Measurements from ENCODE around the gene SLC27A5.

The SLC27A5 gene

DNA sequence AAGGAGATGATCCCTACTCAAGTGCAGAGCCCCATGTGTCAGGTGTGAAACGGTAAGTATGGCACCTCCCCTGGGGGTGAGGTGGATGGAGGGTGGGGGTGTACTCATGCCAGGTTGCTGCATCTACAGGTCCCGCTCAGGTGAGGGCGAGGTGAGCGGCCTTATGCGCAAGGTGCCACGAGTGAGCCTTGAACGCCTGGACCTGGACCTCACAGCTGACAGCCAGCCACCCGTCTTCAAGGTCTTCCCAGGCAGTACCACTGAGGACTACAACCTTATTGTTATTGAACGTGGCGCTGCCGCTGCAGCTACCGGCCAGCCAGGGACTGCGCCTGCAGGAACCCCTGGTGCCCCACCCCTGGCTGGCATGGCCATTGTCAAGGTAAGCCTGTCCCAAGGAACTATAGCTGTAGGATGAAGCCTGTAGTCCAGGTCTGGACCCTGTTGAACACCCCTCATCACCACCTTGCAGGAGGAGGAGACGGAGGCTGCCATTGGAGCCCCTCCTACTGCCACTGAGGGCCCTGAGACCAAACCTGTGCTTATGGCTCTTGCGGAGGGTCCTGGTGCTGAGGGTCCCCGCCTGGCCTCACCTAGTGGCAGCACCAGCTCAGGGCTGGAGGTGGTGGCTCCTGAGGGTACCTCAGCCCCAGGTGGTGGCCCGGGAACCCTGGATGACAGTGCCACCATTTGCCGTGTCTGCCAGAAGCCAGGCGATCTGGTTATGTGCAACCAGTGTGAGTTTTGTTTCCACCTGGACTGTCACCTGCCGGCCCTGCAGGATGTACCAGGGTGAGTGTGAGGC is 37.3 kb upstream of the SLC27A5 start:
- TF ChIP-seq, protein P1, sequence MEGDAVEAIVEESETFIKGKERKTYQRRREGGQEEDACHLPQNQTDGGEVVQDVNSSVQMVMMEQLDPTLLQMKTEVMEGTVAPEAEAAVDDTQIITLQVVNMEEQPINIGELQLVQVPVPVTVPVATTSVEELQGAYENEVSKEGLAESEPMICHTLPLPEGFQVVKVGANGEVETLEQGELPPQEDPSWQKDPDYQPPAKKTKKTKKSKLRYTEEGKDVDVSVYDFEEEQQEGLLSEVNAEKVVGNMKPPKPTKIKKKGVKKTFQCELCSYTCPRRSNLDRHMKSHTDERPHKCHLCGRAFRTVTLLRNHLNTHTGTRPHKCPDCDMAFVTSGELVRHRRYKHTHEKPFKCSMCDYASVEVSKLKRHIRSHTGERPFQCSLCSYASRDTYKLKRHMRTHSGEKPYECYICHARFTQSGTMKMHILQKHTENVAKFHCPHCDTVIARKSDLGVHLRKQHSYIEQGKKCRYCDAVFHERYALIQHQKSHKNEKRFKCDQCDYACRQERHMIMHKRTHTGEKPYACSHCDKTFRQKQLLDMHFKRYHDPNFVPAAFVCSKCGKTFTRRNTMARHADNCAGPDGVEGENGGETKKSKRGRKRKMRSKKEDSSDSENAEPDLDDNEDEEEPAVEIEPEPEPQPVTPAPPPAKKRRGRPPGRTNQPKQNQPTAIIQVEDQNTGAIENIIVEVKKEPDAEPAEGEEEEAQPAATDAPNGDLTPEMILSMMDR (conservative IDR thresholded peaks at IDR 0.05; ENCODE audit: low read depth, low read length), result no peak

GRCh38 chr19:58547323-58548312 is 35.8 kb upstream of the SLC27A5 start:
- TF ChIP-seq, protein P1 (conservative IDR thresholded peaks at IDR 0.05; ENCODE audit: low read depth, low read length), result no peak
- no peak overlapping the region for H3K4me3 ChIP-seq (ENCODE audit: low read depth, low read length)
- no peak for DNase-seq (ENCODE audit: low read depth)

More for the DNA sequence above, 37.3 kb upstream of the SLC27A5 start:
- H3K4me3 ChIP-seq (ENCODE audit: low read depth, low read length), result no peak overlapping the region
- DNase-seq (ENCODE audit: low read depth), result no peak

DNA sequence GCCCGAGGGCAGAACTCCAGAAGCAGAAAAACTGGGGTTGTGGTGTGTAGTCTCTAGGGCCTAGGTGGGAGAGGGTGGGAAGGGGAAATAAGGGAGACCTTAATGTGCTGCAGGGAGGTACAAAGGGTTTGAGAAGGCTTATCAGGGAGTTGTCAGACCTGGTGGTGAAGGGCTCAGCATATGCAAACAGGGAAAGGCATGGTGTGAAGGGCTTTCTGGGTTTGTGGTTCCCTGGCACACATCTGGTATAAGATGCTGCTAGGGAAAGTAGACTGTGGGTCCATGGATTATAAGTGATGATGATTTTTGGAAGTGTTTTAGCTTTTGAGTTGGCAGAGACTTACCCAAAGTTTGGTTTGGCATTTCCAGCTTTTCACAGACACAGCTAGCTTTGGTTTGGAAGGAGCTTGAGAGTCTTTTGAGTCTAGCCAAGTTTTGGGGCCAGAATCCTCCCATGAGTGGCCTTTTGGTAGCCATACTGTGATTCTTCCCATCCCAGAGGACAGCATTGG is 34.3 kb upstream of the SLC27A5 start:
- TF ChIP-seq, protein P1 (conservative IDR thresholded peaks at IDR 0.05; ENCODE audit: low read depth, low read length), result no peak
- no peak for DNase-seq (ENCODE audit: low read depth)

GRCh38 chr19:58545286-58546018 is 33.7 kb upstream of the SLC27A5 start:
- H3K4me3 ChIP-seq (ENCODE audit: low read depth, low read length), result peak overlapping the region; percentile 85
- no peak for DNase-seq (ENCODE audit: low read depth)
- TF ChIP-seq, protein P1 (conservative IDR thresholded peaks at IDR 0.05; ENCODE audit: low read depth, low read length), result no peak

More for the DNA sequence above, 34.3 kb upstream of the SLC27A5 start:
- H3K4me3 ChIP-seq (ENCODE audit: low read depth, low read length), result peak overlapping the region; percentile 85

GRCh38 chr19:58544591-58545285 is 32.9 kb upstream of the SLC27A5 start:
- TF ChIP-seq, protein P1 (conservative IDR thresholded peaks at IDR 0.05; ENCODE audit: low read depth, low read length), result no peak
- peak overlapping the region; percentile 85 for H3K4me3 ChIP-seq (ENCODE audit: low read depth, low read length)
- DNase-seq (ENCODE audit: low read depth), result peak; percentile 62

All from choroid plexus epithelial cell (primary cell).